HCT116 (cell line): ENCODE measurements around the gene FBXO7. TPM values are rescaled to one million over a fixed set of nuclear protein-coding genes. Genes with fewer than 3 reads are reported as not detected.

Source experiments
- ATAC-seq: fragments of 200-7000 bp; cut with Tn5 transposase; 2 replicates; pipeline ENCODE4 v1.9.1; 2020; ENCODE audit warnings: mild to moderate bottlenecking, moderate library complexity
- BruUV-seq: library from RNA; stranded (reverse); fragments of 400-500 nt; replicated peaks from 2 replicates; lab custom pipeline; 2021; lab: Mats Ljungman, UMichigan
- CTCF ChIA-PET: fragments of 300-600 bp; sonication (Branson Sonifier 250); formaldehyde crosslinking; loops from one replicate; lab custom pipeline; 2021; ENCODE audit warnings: antibody characterized with exemption; lab: Charles Lee
- POLR2A ChIA-PET: fragments of 300-600, 350-600 bp; sonication (Branson Sonifier 250); formaldehyde crosslinking; loops from one replicate; lab custom pipeline; 2021; ENCODE audit warnings: antibody characterized with exemption; lab: Charles Lee
- RAD21 ChIA-PET, 2 experiments: fragments of 300-600 bp; sonication (Branson Sonifier 250); formaldehyde crosslinking; loops; one replicate each; lab custom pipeline; 2023; ENCODE audit warnings: low total read pairs in 2 of 2; ENCODE audit not compliant: uncharacterized antibody in 2 of 2, unreplicated experiment in 2 of 2, low non-redundant PET in 1 of 2; lab: Charles Lee
- DNase-seq: peaks from one replicate; pipeline ENCODE4 v3.0.0-alpha.2; 2010; ENCODE audit warnings: low read depth, low spot score
- H2AFZ ChIP-seq: fragments of 200-600 bp; shearing (Covaris generic), sonication (generic); 2 replicates; pipeline ENCODE4 v1.6.1; 2017; ENCODE audit warnings: low read depth, mixed run types, mixed read lengths, antibody characterized with exemption, low read length; ENCODE audit not compliant: poor library complexity, severe bottlenecking
- H3K27ac ChIP-seq: 2 replicates; pipeline ENCODE4 v1.5.1; 2012; ENCODE audit warnings: low read depth, low read length
- H3K27me3 ChIP-seq: fragments of 200-600 bp; sonication (generic); 2 replicates; pipeline ENCODE4 v1.6.1; 2016; ENCODE audit warnings: mixed run types, low read length, mixed read lengths; ENCODE audit not compliant: insufficient read depth
- H3K36me3 ChIP-seq, 2 experiments: fragments of 200-500 bp in 1 of 2; fragments of 200-600 bp in 1 of 2; sonication (Bioruptor generic) in 1 of 2; sonication (generic) in 1 of 2; 2 replicates each; pipeline versions ENCODE4 v1.5.1 to v1.6.1; 2014 to 2016; ENCODE audit warnings: low read length in 2 of 2, inconsistent platforms in 1 of 2, mixed read lengths in 1 of 2, mixed run types in 1 of 2; ENCODE audit not compliant: insufficient read depth in 2 of 2, control insufficient read depth in 1 of 2
- H3K4me1 ChIP-seq, 2 experiments: fragments of 200-600 bp in 1 of 2; sonication (generic) in 1 of 2; 2 replicates each; pipeline versions ENCODE4 v1.5.1 to v1.6.1; 2012 to 2017; ENCODE audit warnings: low read length in 2 of 2, inconsistent platforms in 1 of 2, mild to moderate bottlenecking in 1 of 2, mixed read lengths in 1 of 2, mixed run types in 1 of 2, moderate library complexity in 1 of 2; ENCODE audit not compliant: insufficient read depth in 2 of 2, control insufficient read depth in 1 of 2
- H3K4me2 ChIP-seq: fragments of 200-600 bp; sonication (generic); 2 replicates; pipeline ENCODE4 v1.6.1; 2017; ENCODE audit warnings: mixed run types, low read length, mixed read lengths
- H3K4me3 ChIP-seq, 2 experiments: fragments of 200-600 bp in 1 of 2; sonication (generic) in 1 of 2; replicated peaks in 1 of 2; 2 replicates each; pipeline ENCODE4 v1.5.1; 2011 to 2016; ENCODE audit warnings: low read length in 2 of 2, control low read depth in 1 of 2, low read depth in 1 of 2, mild to moderate bottlenecking in 1 of 2, mixed read lengths in 1 of 2, mixed run types in 1 of 2
- H3K79me2 ChIP-seq: fragments of 200-600 bp; sonication (generic); 2 replicates; pipeline ENCODE4 v1.6.1; 2017; ENCODE audit warnings: mild to moderate bottlenecking, mixed run types, low read length, moderate library complexity, mixed read lengths; ENCODE audit not compliant: insufficient read depth
- H3K9ac ChIP-seq: fragments of 200-600 bp; sonication (generic); 2 replicates; pipeline ENCODE4 v1.6.1; 2016; ENCODE audit warnings: low read length, mixed read lengths
- H3K9me2 ChIP-seq: fragments of 200-600 bp; sonication (generic), shearing (Covaris generic); 2 replicates; pipeline ENCODE4 v1.6.1; 2017; ENCODE audit warnings: mixed run types, mild to moderate bottlenecking, moderate library complexity; ENCODE audit not compliant: insufficient read depth
- H3K9me3 ChIP-seq, 2 experiments: fragments of 200-500 bp in 1 of 2; fragments of 200-600 bp in 1 of 2; sonication (Bioruptor generic) in 1 of 2; sonication (generic) in 1 of 2; 2 replicates each; pipeline ENCODE4 v1.6.1; 2014 to 2017; ENCODE audit warnings: low read length in 2 of 2, mixed read lengths in 2 of 2, inconsistent platforms in 1 of 2, low read depth in 1 of 2, mild to moderate bottlenecking in 1 of 2, mixed run types in 1 of 2, moderate library complexity in 1 of 2; ENCODE audit not compliant: control insufficient read depth in 1 of 2, insufficient read depth in 1 of 2
- H4K20me1 ChIP-seq: fragments of 200-600 bp; sonication (generic), shearing (Covaris generic); 2 replicates; pipeline ENCODE4 v1.6.1; 2017; ENCODE audit warnings: mixed run types, mild to moderate bottlenecking, moderate library complexity; ENCODE audit not compliant: insufficient read depth
- ATF3 ChIP-seq: IDR thresholded peaks from 2 replicates; pipeline ENCODE4 v1.6.1; 2012
- CBX3 ChIP-seq: IDR thresholded peaks from 2 replicates; pipeline ENCODE4 v1.6.1; 2012; ENCODE audit warnings: low read depth
- CEBPB ChIP-seq: IDR thresholded peaks from 2 replicates; pipeline ENCODE4 v1.6.1; 2012; ENCODE audit warnings: low read depth
- ELF1 ChIP-seq: IDR thresholded peaks from 2 replicates; pipeline ENCODE4 v1.6.1; 2012; ENCODE audit warnings: low read depth, borderline replicate concordance
- EZH2 ChIP-seq: fragments of 200-600 bp; sonication (generic); IDR thresholded peaks from 2 replicates; pipeline ENCODE4 v1.6.1; 2017; ENCODE audit warnings: antibody characterized with exemption, mixed run types
- EZH2phosphoT487 ChIP-seq: fragments of 200-600 bp; IDR thresholded peaks from 2 replicates; pipeline ENCODE4 v1.6.1; 2018; ENCODE audit warnings: antibody characterized with exemption, borderline replicate concordance
- FOSL1 ChIP-seq: IDR thresholded peaks from 2 replicates; pipeline ENCODE4 v1.6.1; 2012; ENCODE audit warnings: low read depth
- POLR2A ChIP-seq: IDR thresholded peaks from 2 replicates; pipeline ENCODE4 v1.7.0; 2011; ENCODE audit warnings: borderline replicate concordance; ENCODE audit not compliant: insufficient read depth, insufficient read length; ENCODE audit errors: extremely low read depth
- RAD21 ChIP-seq: IDR thresholded peaks from 2 replicates; pipeline ENCODE4 v1.6.1; 2012; ENCODE audit warnings: low read depth, mild to moderate bottlenecking
- SIN3A ChIP-seq: IDR thresholded peaks from 2 replicates; pipeline ENCODE4 v1.6.1; 2012; ENCODE audit warnings: low read depth
- SP1 ChIP-seq: IDR thresholded peaks from 2 replicates; pipeline ENCODE4 v1.6.1; 2012; ENCODE audit warnings: low read depth
- SRF ChIP-seq: IDR thresholded peaks from 2 replicates; pipeline ENCODE4 v1.6.1; 2012; ENCODE audit warnings: low read depth
- TCF7L2 ChIP-seq: IDR thresholded peaks from 2 replicates; pipeline ENCODE4 v1.7.0; 2011; ENCODE audit warnings: borderline replicate concordance, inconsistent platforms; ENCODE audit not compliant: insufficient read depth, insufficient read length; ENCODE audit errors: extremely low read depth
- YY1 ChIP-seq: IDR thresholded peaks from 2 replicates; pipeline ENCODE4 v1.6.1; 2011; ENCODE audit warnings: low read length, low read depth, moderate library complexity, mild to moderate bottlenecking; ENCODE audit not compliant: insufficient replicate concordance; ENCODE audit errors: extremely low read depth
- intact Hi-C: fragments of 100-400 bp; cut with micrococcal nuclease; formaldehyde crosslinking; loops from 2 replicates; pipeline ENCODE4 v1.10.0; 2022
- total RNA-seq: library from RNA; stranded (reverse); gene quantifications from one replicate; pipeline ENCODE4 v1.2.1, GENCODE V29; 2021; ENCODE audit not compliant: unreplicated experiment
- TF ChIP-seq, protein P1 (sequence below): IDR thresholded peaks from 2 replicates; pipeline ENCODE4 v1.6.1; 2012

Gene FBXO7
- total RNA-seq, 1 experiment from 2014 or later: 69.2 TPM

DNA sequence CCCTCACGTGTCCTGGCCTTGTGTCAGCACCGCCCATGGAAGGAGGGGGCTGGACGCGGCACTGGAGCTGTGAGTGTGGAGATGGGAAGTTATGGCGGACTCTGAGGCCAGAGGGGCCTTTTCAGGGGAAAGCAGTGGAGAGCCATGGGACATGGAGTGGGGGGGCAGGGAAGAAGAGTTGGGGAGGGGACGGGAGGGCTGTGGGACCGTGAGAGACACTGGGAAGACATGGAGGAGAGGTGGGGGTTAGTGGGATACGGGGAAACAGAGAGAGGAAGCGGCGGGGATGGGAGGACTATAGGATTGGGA, 58.2 kb downstream of the FBXO7 start:
- ChIA-PET CTCF (interaction anchor here (7.2 kb wide), 1 partner anchor 263 kb away, joined by 114 read pairs; no protein-coding TSS in a partner anchor), POLR2A (no interaction called here), RAD21 (no interaction called here)
- Histone ChIP-seq H2AFZ (no peak overlapping the region), H3K4me1 (peaks cover 0 to 4% of the 10 kb centered on the region in 2 experiments; a peak in 2 of 4 replicates), H3K36me3 (no peaks in the 10 kb centered on the region), H3K9me3 (no peaks in the 10 kb centered on the region), H3K27ac (no peak overlapping the region), H3K27me3 (no peaks in the 10 kb centered on the region), H3K9ac (no peak overlapping the region), H3K4me3 (no peak overlapping the region), H3K9me2 (no peaks in the 10 kb centered on the region), H4K20me1 (no peaks in the 10 kb centered on the region), H3K4me2 (no peak overlapping the region), H3K79me2 (no peaks in the 10 kb centered on the region)
- intact Hi-C loops: no loop called here
- ATAC-seq (no peak), DNase-seq (no peak)
- TF ChIP-seq YY1 (no peak), CEBPB (no peak), EZH2phosphoT487 (no peak), FOSL1 (no peak), POLR2A (no peak)
- TF ChIP-seq, protein P1, sequence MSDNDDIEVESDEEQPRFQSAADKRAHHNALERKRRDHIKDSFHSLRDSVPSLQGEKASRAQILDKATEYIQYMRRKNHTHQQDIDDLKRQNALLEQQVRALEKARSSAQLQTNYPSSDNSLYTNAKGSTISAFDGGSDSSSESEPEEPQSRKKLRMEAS: no peak
- BruUV-seq: no TSS peak

DNA sequence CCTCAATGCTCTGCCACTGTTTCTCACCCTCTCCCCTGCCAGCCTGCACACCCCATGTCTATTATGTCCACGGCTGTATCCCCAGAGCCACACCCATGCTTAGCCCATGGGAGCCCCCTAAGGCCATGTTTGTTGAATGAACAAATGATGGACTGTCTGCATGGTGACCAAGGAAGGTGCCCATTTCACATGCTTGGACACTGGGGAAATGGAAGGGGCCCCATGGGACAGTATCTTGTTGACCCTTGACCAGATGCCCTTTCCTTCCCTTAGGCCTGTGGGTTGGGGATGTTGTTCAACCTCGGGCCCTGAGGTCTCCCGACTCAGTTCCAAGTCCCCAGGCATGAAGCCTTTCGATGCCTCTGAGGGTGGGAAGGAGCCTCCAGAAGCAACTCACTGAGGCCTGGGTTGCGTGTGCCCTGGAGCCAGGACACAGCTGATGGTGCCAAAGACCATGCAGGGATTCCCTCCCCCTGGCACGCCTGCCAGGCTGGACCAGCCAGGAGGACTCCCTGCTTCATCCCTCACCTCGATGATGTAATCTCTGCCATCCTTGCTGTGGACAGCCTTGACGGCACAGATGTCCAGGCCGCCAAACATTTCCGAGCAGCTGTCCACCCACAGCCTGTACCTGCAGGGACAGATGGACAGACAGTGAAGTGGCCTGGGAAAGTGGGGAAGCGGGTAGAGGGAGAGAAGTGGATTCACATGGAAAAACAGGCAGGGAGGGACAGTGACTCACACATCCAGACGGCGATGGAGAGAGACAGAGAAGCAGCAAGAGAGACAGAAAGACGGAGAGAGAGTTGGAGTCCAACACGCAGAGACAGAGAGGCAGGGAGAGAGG, 58.9 kb downstream of the FBXO7 start:
- H3K27ac ChIP-seq: no peak overlapping the region
- CTCF ChIA-PET: no interaction called here

More for the DNA sequence above, 58.9 kb downstream of the FBXO7 start:
- peaks cover 0 to 4% of the 10 kb centered on the region in 2 experiments; a peak in 2 of 4 replicates for H3K4me1 ChIP-seq
- no peak for ATAC-seq
- H3K27me3 ChIP-seq: no peaks in the 10 kb centered on the region
- no peak overlapping the region for H3K4me2 ChIP-seq
- H3K9ac ChIP-seq: no peak overlapping the region
- no peak overlapping the region for H3K4me3 ChIP-seq
- H4K20me1 ChIP-seq: no peaks in the 10 kb centered on the region
- no peaks in the 10 kb centered on the region for H3K9me2 ChIP-seq
- no TSS peak for BruUV-seq
- no peaks in the 10 kb centered on the region for H3K79me2 ChIP-seq
- ChIA-PET RAD21 (no interaction called here), POLR2A (no interaction called here)
- intact Hi-C loops: no loop called here
- H3K36me3 ChIP-seq: no peaks in the 10 kb centered on the region
- no peak for DNase-seq
- H2AFZ ChIP-seq: no peak overlapping the region
- TF ChIP-seq SP1 (no peak), ATF3 (no peak), ELF1 (no peak), TCF7L2 (no peak), CBX3 (no peak), RAD21 (no peak), FOSL1 (no peak), SIN3A (no peak), SRF (no peak), EZH2 (no peak)
- H3K9me3 ChIP-seq: no peaks in the 10 kb centered on the region
